H9 (cell line): ENCODE measurements around the gene SUMF1. TPM values are rescaled to one million over a fixed set of nuclear protein-coding genes. Genes with fewer than 3 reads are reported as not detected.

Experiments
- DNase-seq: peaks from one replicate; pipeline ENCODE4 v3.0.0-alpha.2; 2017
- H2AFZ ChIP-seq: one replicate; pipeline ENCODE4 v1.6.1; 2013; ENCODE audit warnings: mild to moderate bottlenecking, low read length, control low read depth, moderate library complexity
- H2AK5ac ChIP-seq: 2 replicates; pipeline ENCODE4 v1.6.1; 2013; ENCODE audit warnings: low read length, control low read depth, mixed read lengths; ENCODE audit not compliant: insufficient read length
- H2BK120ac ChIP-seq: one replicate; pipeline ENCODE4 v1.6.1; 2013; ENCODE audit warnings: low read depth, mild to moderate bottlenecking, low read length, control low read depth, inconsistent platforms; ENCODE audit not compliant: poor library complexity, severe bottlenecking
- H2BK12ac ChIP-seq: 2 replicates; pipeline ENCODE4 v1.6.1; 2013; ENCODE audit warnings: low read length, control low read depth, mixed read lengths, low read depth; ENCODE audit not compliant: insufficient read length
- H2BK15ac ChIP-seq: 2 replicates; pipeline ENCODE4 v1.6.1; 2013; ENCODE audit warnings: low read depth, low read length, control low read depth
- H2BK20ac ChIP-seq: one replicate; pipeline ENCODE4 v1.6.1; 2013; ENCODE audit warnings: low read depth, mild to moderate bottlenecking, low read length, control low read depth, inconsistent platforms; ENCODE audit not compliant: poor library complexity, severe bottlenecking
- H2BK5ac ChIP-seq: 2 replicates; pipeline ENCODE4 v1.6.1; 2013; ENCODE audit warnings: low read length, control low read depth, mixed read lengths; ENCODE audit not compliant: insufficient read length
- H3K14ac ChIP-seq: 2 replicates; pipeline ENCODE4 v1.6.1; 2013; ENCODE audit warnings: low read length, control low read depth; ENCODE audit not compliant: insufficient read depth
- H3K18ac ChIP-seq: 2 replicates; pipeline ENCODE4 v1.6.1; 2013; ENCODE audit warnings: low read depth, mild to moderate bottlenecking, mixed read lengths, low read length, control low read depth; ENCODE audit not compliant: insufficient read length
- H3K23ac ChIP-seq: 2 replicates; pipeline ENCODE4 v1.6.1; 2013; ENCODE audit warnings: low read length, control low read depth, mixed read lengths, low read depth; ENCODE audit not compliant: insufficient read length
- H3K23me2 ChIP-seq: 2 replicates; pipeline ENCODE4 v1.6.1; 2013; ENCODE audit warnings: low read depth, mild to moderate bottlenecking, mixed read lengths, low read length, control low read depth; ENCODE audit not compliant: insufficient read length, poor library complexity, severe bottlenecking
- H3K27ac ChIP-seq: 2 replicates; pipeline ENCODE4 v1.5.1; 2013; ENCODE audit warnings: low read length, control low read depth, mixed read lengths, low read depth; ENCODE audit not compliant: insufficient read length
- H3K27me3 ChIP-seq: 2 replicates; pipeline ENCODE4 v1.6.1; 2013; ENCODE audit warnings: low read length, control low read depth, inconsistent platforms; ENCODE audit not compliant: insufficient read depth
- H3K4ac ChIP-seq: 2 replicates; pipeline ENCODE4 v1.6.1; 2013; ENCODE audit warnings: low read depth, mild to moderate bottlenecking, control low read depth, inconsistent platforms, low read length, moderate library complexity
- H3K4me1 ChIP-seq: 2 replicates; pipeline ENCODE4 v1.6.1; 2013; ENCODE audit warnings: low read length, control low read depth, inconsistent platforms; ENCODE audit not compliant: insufficient read depth
- H3K4me2 ChIP-seq: 2 replicates; pipeline ENCODE4 v1.6.1; 2013; ENCODE audit warnings: low read length, control low read depth, mixed read lengths; ENCODE audit not compliant: insufficient read length, insufficient read depth
- H3K56ac ChIP-seq: 2 replicates; pipeline ENCODE4 v1.6.1; 2013; ENCODE audit warnings: low read depth, mild to moderate bottlenecking, mixed read lengths, low read length, control low read depth; ENCODE audit not compliant: insufficient read length
- H3K79me1 ChIP-seq: 2 replicates; pipeline ENCODE4 v1.6.1; 2013; ENCODE audit warnings: low read depth, mild to moderate bottlenecking, moderate library complexity, low read length, control low read depth, inconsistent platforms; ENCODE audit not compliant: insufficient read depth, poor library complexity, severe bottlenecking
- H3K79me2 ChIP-seq: 2 replicates; pipeline ENCODE4 v1.6.1; 2013; ENCODE audit warnings: low read length, control low read depth, inconsistent platforms; ENCODE audit not compliant: insufficient read depth
- H3K9ac ChIP-seq: 2 replicates; pipeline ENCODE4 v1.6.1; 2013; ENCODE audit warnings: low read length, control low read depth, mixed read lengths; ENCODE audit not compliant: insufficient read length; ENCODE audit errors: extremely low read depth
- H3K9me3 ChIP-seq: one replicate; pipeline ENCODE4 v1.6.1; 2013; ENCODE audit warnings: low read depth, low read length, inconsistent platforms; ENCODE audit not compliant: control insufficient read depth
- H3T11ph ChIP-seq: one replicate; pipeline ENCODE4 v1.6.1; 2013; ENCODE audit warnings: mild to moderate bottlenecking, low read length, control low read depth, inconsistent platforms
- H4K20me1 ChIP-seq: one replicate; pipeline ENCODE4 v1.6.1; 2013; ENCODE audit not compliant: control insufficient read depth, insufficient read length, insufficient read depth
- H4K5ac ChIP-seq: 2 replicates; pipeline ENCODE4 v1.6.1; 2013; ENCODE audit warnings: low read depth, mild to moderate bottlenecking, mixed read lengths, low read length, control low read depth; ENCODE audit not compliant: insufficient read length
- H4K8ac ChIP-seq: replicated peaks from 2 replicates; pipeline ENCODE4 v1.6.1; 2013; ENCODE audit warnings: low read length, control low read depth, mixed read lengths, low read depth; ENCODE audit not compliant: insufficient read length
- H4K91ac ChIP-seq: 2 replicates; pipeline ENCODE4 v1.6.1; 2013; ENCODE audit warnings: low read depth, mild to moderate bottlenecking, moderate library complexity, mixed read lengths, low read length, control low read depth; ENCODE audit not compliant: insufficient read length
- H3K27ac Mint-ChIP-seq, 3 experiments: 2 replicates in 2 of 3; 3 replicates in 1 of 3; pipeline ENCODE4 v1.8.0; 2020 to 2021; ENCODE audit warnings: mixed read lengths in 3 of 3, mild to moderate bottlenecking in 1 of 3, moderate library complexity in 1 of 3
- H3K27me3 Mint-ChIP-seq: 2 replicates; pipeline ENCODE4 v1.8.0; 2021; ENCODE audit warnings: low read depth, mild to moderate bottlenecking, moderate library complexity, mixed read lengths
- H3K36me3 Mint-ChIP-seq, 3 experiments: 2 replicates in 2 of 3; 3 replicates in 1 of 3; pipeline ENCODE4 v1.8.0; 2020 to 2021; ENCODE audit warnings: low read depth in 3 of 3, mixed read lengths in 3 of 3; ENCODE audit not compliant: insufficient read depth in 1 of 3
- H3K4me1 Mint-ChIP-seq, 2 experiments: 2 replicates each; pipeline ENCODE4 v1.8.0; 2020; ENCODE audit warnings: mixed read lengths in 2 of 2
- H3K4me3 Mint-ChIP-seq, 2 experiments: 2 replicates in 1 of 2; 3 replicates in 1 of 2; pipeline ENCODE4 v1.8.0; 2020 to 2021; ENCODE audit warnings: mild to moderate bottlenecking in 2 of 2, mixed read lengths in 2 of 2, moderate library complexity in 1 of 2
- H3K9me3 Mint-ChIP-seq, 2 experiments: 2 replicates in 1 of 2; 3 replicates in 1 of 2; pipeline ENCODE4 v1.8.0; 2020; ENCODE audit warnings: mild to moderate bottlenecking in 2 of 2, mixed read lengths in 2 of 2, moderate library complexity in 1 of 2
- CTCF ChIP-seq: fragments of 200-600 bp; sonication (generic); conservative IDR thresholded peaks from 3 replicates; pipeline ENCODE4 v1.8.0; 2021; ENCODE audit warnings: antibody characterized with exemption, mild to moderate bottlenecking
- WGBS: extraction: QIAGEN DNeasy Blood & Tissue Kit; methylation state at CpG from one replicate; pipeline ENCODE4 v1.1.7; 2013; ENCODE audit warnings: missing lambda C conversion rate, low lambda C conversion rate, mixed read lengths; ENCODE audit not compliant: insufficient read length; ENCODE audit errors: extremely low coverage; 5-methylcytosine and 5-hydroxymethylcytosine counted together
- total RNA-seq: library from RNA; stranded (reverse); gene quantifications from 2 replicates; pipeline ENCODE4 v1.2.1, GENCODE V29; 2021

Gene SUMF1
- total RNA-seq, 1 experiment from 2014 or later = 9.5 TPM

DNA sequence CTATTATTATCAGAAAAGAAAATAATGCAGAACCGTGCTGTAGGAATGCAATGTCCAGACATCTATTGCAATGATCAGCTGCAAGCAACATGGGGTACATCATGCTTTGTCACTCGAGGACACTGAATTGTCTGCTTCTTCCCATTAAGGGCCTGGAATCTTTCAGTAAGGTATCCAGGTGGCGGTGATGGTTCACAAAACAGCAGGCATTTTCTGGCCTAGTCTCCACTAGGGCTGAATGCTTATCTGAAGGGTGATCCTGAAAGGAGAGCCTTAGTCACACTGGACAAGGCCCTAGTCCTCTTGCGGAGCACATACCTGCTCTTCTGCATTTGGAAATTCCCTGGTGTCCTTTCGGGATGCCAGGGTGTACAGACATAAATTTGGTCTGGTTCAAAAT, 47.3 kb upstream of the SUMF1 start:
- H4K91ac ChIP-seq = no peak overlapping the region
- H3K56ac ChIP-seq = no peak overlapping the region
- no peak overlapping the region for H3K18ac ChIP-seq
- no peak overlapping the region for H4K5ac ChIP-seq
- H3K4me1 Mint-ChIP-seq = peaks cover 15% of the 10 kb centered on the region in 2 experiments
- no peak overlapping the region for H3K27ac ChIP-seq
- H3K4me3 Mint-ChIP-seq = no peak overlapping the region
- no peaks in the 10 kb centered on the region for H3K9me3 ChIP-seq
- no peak overlapping the region for H2BK5ac ChIP-seq
- no peak overlapping the region for H3K27ac Mint-ChIP-seq
- no peak overlapping the region for H2AFZ ChIP-seq
- H3K23me2 ChIP-seq = no peaks in the 10 kb centered on the region
- no peak overlapping the region for H3K23ac ChIP-seq
- no peak overlapping the region for H2BK20ac ChIP-seq
- no peaks in the 10 kb centered on the region for H3K79me1 ChIP-seq
- no peak overlapping the region for H3K14ac ChIP-seq
- no CpG with 5 or more reads among the region's 5 CpGs for WGBS
- no peak overlapping the region for H2BK12ac ChIP-seq
- no peak overlapping the region for H3K4ac ChIP-seq
- no peak overlapping the region for H3T11ph ChIP-seq
- H4K20me1 ChIP-seq = no peaks in the 10 kb centered on the region
- DNase-seq = no peak
- no peak overlapping the region for H3K9ac ChIP-seq
- no peaks in the 10 kb centered on the region for H3K36me3 Mint-ChIP-seq
- peaks cover 7% of the 10 kb centered on the region; the same call in 1 of the 2 replicates for H3K4me1 ChIP-seq
- H3K79me2 ChIP-seq = no peaks in the 10 kb centered on the region
- H2AK5ac ChIP-seq = no peak overlapping the region
- H3K27me3 ChIP-seq = no peaks in the 10 kb centered on the region
- H3K4me2 ChIP-seq = no peak overlapping the region
- H3K9me3 Mint-ChIP-seq = no peaks in the 10 kb centered on the region
- H2BK120ac ChIP-seq = no peak overlapping the region
- no peak overlapping the region for H2BK15ac ChIP-seq
- no peak for TF ChIP-seq CTCF
- no peaks in the 10 kb centered on the region for H3K27me3 Mint-ChIP-seq
- no peak overlapping the region for H4K8ac ChIP-seq
